Measurements from ENCODE around the gene NPBWR2.

DNA sequence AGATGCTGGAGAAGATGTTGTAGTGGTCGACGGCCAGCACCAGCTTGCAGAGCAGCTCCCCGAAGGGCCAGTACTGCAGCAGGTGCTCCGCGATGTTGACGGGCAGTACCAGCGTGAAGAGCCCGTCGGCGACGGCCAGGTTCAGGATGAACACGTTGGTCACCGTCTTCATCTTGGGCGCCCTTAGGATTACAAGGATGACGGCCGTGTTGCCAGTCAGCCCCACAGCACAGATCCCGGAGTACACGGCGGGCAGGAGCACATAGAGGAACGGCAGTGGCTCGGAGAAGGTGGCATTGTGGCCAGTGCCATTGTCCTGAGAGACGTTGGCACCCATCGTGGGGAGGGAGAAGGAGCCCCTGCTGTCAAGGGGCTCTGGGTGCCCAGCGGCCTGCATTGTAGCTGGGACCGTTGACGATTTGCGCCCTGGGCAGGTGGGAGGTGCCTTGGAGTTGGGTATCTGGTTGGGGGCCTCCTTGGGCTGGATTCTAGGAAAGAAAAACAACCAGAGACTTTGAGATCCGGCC lies 867 bp downstream of the NPBWR2 start:
- TF ChIP-seq, protein P1, sequence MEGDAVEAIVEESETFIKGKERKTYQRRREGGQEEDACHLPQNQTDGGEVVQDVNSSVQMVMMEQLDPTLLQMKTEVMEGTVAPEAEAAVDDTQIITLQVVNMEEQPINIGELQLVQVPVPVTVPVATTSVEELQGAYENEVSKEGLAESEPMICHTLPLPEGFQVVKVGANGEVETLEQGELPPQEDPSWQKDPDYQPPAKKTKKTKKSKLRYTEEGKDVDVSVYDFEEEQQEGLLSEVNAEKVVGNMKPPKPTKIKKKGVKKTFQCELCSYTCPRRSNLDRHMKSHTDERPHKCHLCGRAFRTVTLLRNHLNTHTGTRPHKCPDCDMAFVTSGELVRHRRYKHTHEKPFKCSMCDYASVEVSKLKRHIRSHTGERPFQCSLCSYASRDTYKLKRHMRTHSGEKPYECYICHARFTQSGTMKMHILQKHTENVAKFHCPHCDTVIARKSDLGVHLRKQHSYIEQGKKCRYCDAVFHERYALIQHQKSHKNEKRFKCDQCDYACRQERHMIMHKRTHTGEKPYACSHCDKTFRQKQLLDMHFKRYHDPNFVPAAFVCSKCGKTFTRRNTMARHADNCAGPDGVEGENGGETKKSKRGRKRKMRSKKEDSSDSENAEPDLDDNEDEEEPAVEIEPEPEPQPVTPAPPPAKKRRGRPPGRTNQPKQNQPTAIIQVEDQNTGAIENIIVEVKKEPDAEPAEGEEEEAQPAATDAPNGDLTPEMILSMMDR (IDR thresholded peaks at IDR 0.05), result no peak
- no peak for TF ChIP-seq ZFX (IDR thresholded peaks at IDR 0.05; ENCODE audit: borderline replicate concordance)

All from 22Rv1 (cell line).